ENCODE results near the gene SECTM1. TPM values are rescaled to one million over a fixed set of nuclear protein-coding genes. Genes with fewer than 3 reads are reported as not detected.
"Not testable (repeated sequence)": the region's sequence is repeated elsewhere in the genome, so short reads cannot be mapped to it uniquely, and the experiment has no call there.

SECTM1 gene
- total RNA-seq (1 to 10 TPM; 2.8 to 5.7 (median 3.3) TPM), polyA plus RNA-seq (2.5 TPM)
- long read RNA-seq, donor 1, partial matches to known transcripts = 0 of 3 reads
- long read RNA-seq, donor 1, other reads (novel, unspliced or antisense) = 0 of 3 reads
- long read RNA-seq, donor 2, partial matches to known transcripts = 1 of 2 reads
- long read RNA-seq, donor 2, other reads (novel, unspliced or antisense) = 0 of 2 reads
- long read RNA-seq, donor 3, partial matches to known transcripts = 0 of 1 reads
- long read RNA-seq, donor 3, other reads (novel, unspliced or antisense) = 1 of 1 reads
- long read RNA-seq, donor 4, partial matches to known transcripts = 1 of 2 reads
- long read RNA-seq, donor 4, other reads (novel, unspliced or antisense) = 0 of 2 reads

DNA sequence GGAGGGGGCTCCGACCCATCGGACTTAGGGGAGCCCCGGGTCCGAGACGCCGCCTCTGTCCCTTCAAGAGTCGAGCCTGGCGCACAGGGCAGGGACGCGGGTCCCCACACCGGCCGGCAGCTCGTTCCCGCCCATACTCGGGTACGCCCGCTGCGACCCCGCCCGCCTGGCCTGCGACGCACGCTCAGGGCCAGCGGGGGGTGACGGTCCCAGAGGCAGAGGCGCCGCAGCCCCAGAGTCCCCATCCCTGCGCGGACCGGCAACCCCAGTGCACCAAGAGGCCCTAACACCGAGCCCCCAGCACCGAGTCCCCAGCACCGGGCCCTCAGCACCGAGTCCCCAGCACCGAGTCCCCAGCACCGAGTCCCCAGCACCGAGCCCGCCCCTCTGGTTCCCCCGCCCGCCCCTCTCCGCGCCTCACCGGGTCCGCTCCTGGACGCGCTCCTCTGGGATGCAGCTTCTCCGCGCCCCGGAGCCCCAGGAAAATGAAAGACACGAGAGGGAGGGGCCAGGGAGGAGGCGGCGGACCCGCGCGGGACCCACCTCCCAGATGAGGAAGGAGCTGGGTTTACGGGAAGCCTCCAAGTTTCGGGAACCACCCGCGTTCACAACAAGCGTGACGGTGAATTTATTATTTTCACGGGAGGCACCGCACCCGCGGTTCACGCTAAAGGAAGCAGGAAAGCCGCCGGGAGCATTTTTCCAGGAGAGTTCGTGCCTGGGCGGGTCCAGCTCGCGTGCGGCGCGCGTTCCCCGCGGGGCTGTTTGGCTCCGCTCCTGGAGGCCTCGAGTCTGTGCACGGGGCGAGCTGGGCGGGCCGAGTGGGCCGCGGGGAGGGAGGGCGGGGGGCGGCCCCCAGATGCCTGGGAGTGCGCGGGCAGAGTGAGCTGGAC, at the start of gene SECTM1:
Gene SECTM1 (minus strand): TSS at position 488 of the 893 bp plus-strand sequence. CDS start 6,526 bp downstream, outside the sequence.
- Histone ChIP-seq H3K4me3 (ENCODE audit: low read length) (peak within 1 kb of the TSS; percentile 66), H3K27me3 (ENCODE audit: control insufficient read depth, insufficient read depth) (no peaks in the 10 kb centered on the region), H3K9me3 (ENCODE audit: control insufficient read depth, low read length) (no peaks in the 10 kb centered on the region), H3K4me1 (ENCODE audit: control insufficient read depth, insufficient read depth, low read length) (peaks cover 5% of the 10 kb centered on the region), H3K27ac (ENCODE audit: low read length) (no peak within 1 kb of the TSS)
- intact Hi-C loops (cut with DNase I) = no loop called here
- WGBS = 3% methylated on average over 90 of the region's 90 CpGs
- peak; percentile 34 to 55 for ATAC-seq
- DNase-seq = peak; percentile 57 to 87 (median 85)

- intact Hi-C loops (cut with DNase I) = no loop called here
- Histone ChIP-seq H3K4me1 (ENCODE audit: control insufficient read depth, insufficient read depth, low read length) (no peaks in the 10 kb centered on the region), H3K27ac (ENCODE audit: low read length) (no peak overlapping the region), H3K9me3 (ENCODE audit: control insufficient read depth, low read length) (no peaks in the 10 kb centered on the region), H3K27me3 (ENCODE audit: control insufficient read depth, insufficient read depth) (no peaks in the 10 kb centered on the region), H3K4me3 (ENCODE audit: low read length) (no peak overlapping the region)
- DNase-seq (no peak), ATAC-seq (no peak)
- WGBS = 78% methylated on average over 11 of the region's 11 CpGs
Measured at GRCh38 chr17:82382933-82383255, 49.3 kb upstream of the SECTM1 start.

GRCh38 chr17:82382220-82382932, 48.8 kb upstream of the SECTM1 start:
- DNase-seq = peak in 1 of 3 donors; percentile 46
- H3K9me3 ChIP-seq (ENCODE audit: control insufficient read depth, low read length); H3K4me1 ChIP-seq (ENCODE audit: control insufficient read depth, insufficient read depth, low read length); ATAC-seq; H3K27me3 ChIP-seq (ENCODE audit: control insufficient read depth, insufficient read depth); intact Hi-C loops (cut with DNase I); H3K27ac ChIP-seq (ENCODE audit: low read length); H3K4me3 ChIP-seq (ENCODE audit: low read length): not testable (repeated sequence)
- WGBS = 86% methylated on average over 21 of the region's 21 CpGs

DNA sequence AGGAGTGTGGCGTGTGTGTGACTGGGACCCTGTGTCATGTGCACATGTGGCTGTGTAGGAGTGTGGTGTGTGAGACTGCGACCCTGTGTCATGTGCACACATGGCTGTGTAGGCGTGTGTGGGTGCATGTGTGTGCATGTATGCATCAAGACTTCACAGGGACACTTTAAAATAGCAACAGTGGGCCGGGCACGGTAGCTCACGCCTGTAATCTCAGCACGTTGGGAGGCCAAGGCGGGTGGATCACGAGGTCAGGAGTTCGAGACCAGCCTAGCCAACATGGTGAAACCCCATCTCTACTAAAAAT, 48.1 kb upstream of the SECTM1 start:
- H3K27ac ChIP-seq (ENCODE audit: low read length); intact Hi-C loops (cut with DNase I); H3K9me3 ChIP-seq (ENCODE audit: control insufficient read depth, low read length); H3K27me3 ChIP-seq (ENCODE audit: control insufficient read depth, insufficient read depth); H3K4me1 ChIP-seq (ENCODE audit: control insufficient read depth, insufficient read depth, low read length); ATAC-seq; H3K4me3 ChIP-seq (ENCODE audit: low read length); DNase-seq: not testable (repeated sequence)
- WGBS = 72% methylated on average over 10 of the region's 10 CpGs

- WGBS = 62% methylated on average over 23 of the region's 23 CpGs
- Histone ChIP-seq H3K4me1 (ENCODE audit: control insufficient read depth, insufficient read depth, low read length) (no peaks in the 10 kb centered on the region), H3K27me3 (ENCODE audit: control insufficient read depth, insufficient read depth) (no peaks in the 10 kb centered on the region), H3K9me3 (ENCODE audit: control insufficient read depth, low read length) (no peaks in the 10 kb centered on the region), H3K4me3 (ENCODE audit: low read length) (no peak overlapping the region), H3K27ac (ENCODE audit: low read length) (no peak overlapping the region)
- DNase-seq (no peak), ATAC-seq (no peak)
- intact Hi-C loops (cut with DNase I) = no loop called here
Measured at GRCh38 chr17:82380860-82381702, 47.5 kb upstream of the SECTM1 start.

- DNase-seq = no peak
- H3K9me3 ChIP-seq (ENCODE audit: control insufficient read depth, low read length) = no peaks in the 10 kb centered on the region
- H3K4me1 ChIP-seq (ENCODE audit: control insufficient read depth, insufficient read depth, low read length) = no peaks in the 10 kb centered on the region
- WGBS = 68% methylated on average over 10 of the region's 10 CpGs
- no peak overlapping the region for H3K27ac ChIP-seq (ENCODE audit: low read length)
- no peaks in the 10 kb centered on the region for H3K27me3 ChIP-seq (ENCODE audit: control insufficient read depth, insufficient read depth)
- intact Hi-C loops (cut with DNase I) = no loop called here
- H3K4me3 ChIP-seq (ENCODE audit: low read length) = no peak overlapping the region
- ATAC-seq = no peak
Measured at GRCh38 chr17:82378741-82379021, 45.1 kb upstream of the SECTM1 start.

- no peaks in the 10 kb centered on the region for H3K9me3 ChIP-seq (ENCODE audit: control insufficient read depth, low read length)
- no peaks in the 10 kb centered on the region for H3K27me3 ChIP-seq (ENCODE audit: control insufficient read depth, insufficient read depth)
- no peak for ATAC-seq
- WGBS = 73% methylated on average over 31 of the region's 31 CpGs
- intact Hi-C loops (cut with DNase I) = no loop called here
- no peak for DNase-seq
- H3K4me1 ChIP-seq (ENCODE audit: control insufficient read depth, insufficient read depth, low read length) = no peaks in the 10 kb centered on the region
- no peak overlapping the region for H3K4me3 ChIP-seq (ENCODE audit: low read length)
- no peak overlapping the region for H3K27ac ChIP-seq (ENCODE audit: low read length)
Measured at GRCh38 chr17:82377924-82378740, 44.6 kb upstream of the SECTM1 start.

GRCh38 chr17:82377294-82377693, 43.7 kb upstream of the SECTM1 start:
- DNase-seq; H3K27me3 ChIP-seq (ENCODE audit: control insufficient read depth, insufficient read depth); intact Hi-C loops (cut with DNase I); H3K4me1 ChIP-seq (ENCODE audit: control insufficient read depth, insufficient read depth, low read length); H3K9me3 ChIP-seq (ENCODE audit: control insufficient read depth, low read length); ATAC-seq; H3K4me3 ChIP-seq (ENCODE audit: low read length); H3K27ac ChIP-seq (ENCODE audit: low read length): not testable (repeated sequence)
- 48% methylated on average over 3 of the region's 5 CpGs for WGBS

DNA sequence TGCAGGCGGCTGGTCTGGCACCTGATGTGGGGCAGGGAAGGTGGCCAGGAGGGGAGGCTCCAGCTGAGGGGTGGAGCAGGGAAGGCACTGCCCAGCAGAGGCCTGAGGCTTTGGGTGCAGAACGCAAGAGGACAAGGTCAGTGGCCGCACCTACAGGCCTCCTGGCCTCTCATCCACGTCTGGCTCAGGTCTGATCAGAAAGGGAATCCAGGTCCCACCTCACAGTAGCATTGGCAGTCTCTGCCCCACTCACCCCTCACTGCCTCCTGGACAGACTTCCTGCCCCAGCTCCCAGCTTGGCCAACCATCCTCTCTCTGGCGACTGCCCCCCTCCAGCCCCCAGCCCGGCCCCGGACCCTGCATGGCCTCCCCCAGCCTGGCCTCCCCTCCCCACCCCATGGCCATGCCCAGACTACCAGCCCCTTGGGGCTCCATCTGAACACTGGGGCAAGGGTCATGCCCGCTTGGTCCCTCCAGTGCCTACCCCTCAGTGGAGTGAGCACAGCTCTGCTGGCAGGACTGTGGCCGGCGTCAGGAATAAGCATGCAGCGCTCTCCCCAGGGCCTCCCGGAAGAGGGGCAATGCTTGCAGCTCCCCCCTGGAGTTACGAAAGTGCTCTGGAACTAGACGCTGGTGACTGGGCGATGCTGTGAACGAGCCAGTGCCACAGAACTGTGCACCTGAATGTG, 42.6 kb upstream of the SECTM1 start:
- Histone ChIP-seq H3K4me1 (ENCODE audit: control insufficient read depth, insufficient read depth, low read length) (no peaks in the 10 kb centered on the region), H3K27ac (ENCODE audit: low read length) (no peak overlapping the region), H3K27me3 (ENCODE audit: control insufficient read depth, insufficient read depth) (no peaks in the 10 kb centered on the region), H3K4me3 (ENCODE audit: low read length) (no peak overlapping the region), H3K9me3 (ENCODE audit: control insufficient read depth, low read length) (no peaks in the 10 kb centered on the region)
- intact Hi-C loops (cut with DNase I) = no loop called here
- WGBS = 78% methylated on average over 16 of the region's 16 CpGs
- ATAC-seq (no peak), DNase-seq (peak in 1 of 3 donors; percentile 63)
